Smooth muscle cell of the brain vasculature (primary cell): ENCODE data around the gene HNMT.
"Not testable (repeated sequence)": the region's sequence is repeated elsewhere in the genome, so short reads cannot be mapped to it uniquely, and the experiment has no call there.

ENCODE experiments used
- DNase-seq: peaks from one replicate; pipeline ENCODE4 v3.0.0-alpha.2; 2012; ENCODE audit warnings: low read depth, low spot score

Gene HNMT

DNA sequence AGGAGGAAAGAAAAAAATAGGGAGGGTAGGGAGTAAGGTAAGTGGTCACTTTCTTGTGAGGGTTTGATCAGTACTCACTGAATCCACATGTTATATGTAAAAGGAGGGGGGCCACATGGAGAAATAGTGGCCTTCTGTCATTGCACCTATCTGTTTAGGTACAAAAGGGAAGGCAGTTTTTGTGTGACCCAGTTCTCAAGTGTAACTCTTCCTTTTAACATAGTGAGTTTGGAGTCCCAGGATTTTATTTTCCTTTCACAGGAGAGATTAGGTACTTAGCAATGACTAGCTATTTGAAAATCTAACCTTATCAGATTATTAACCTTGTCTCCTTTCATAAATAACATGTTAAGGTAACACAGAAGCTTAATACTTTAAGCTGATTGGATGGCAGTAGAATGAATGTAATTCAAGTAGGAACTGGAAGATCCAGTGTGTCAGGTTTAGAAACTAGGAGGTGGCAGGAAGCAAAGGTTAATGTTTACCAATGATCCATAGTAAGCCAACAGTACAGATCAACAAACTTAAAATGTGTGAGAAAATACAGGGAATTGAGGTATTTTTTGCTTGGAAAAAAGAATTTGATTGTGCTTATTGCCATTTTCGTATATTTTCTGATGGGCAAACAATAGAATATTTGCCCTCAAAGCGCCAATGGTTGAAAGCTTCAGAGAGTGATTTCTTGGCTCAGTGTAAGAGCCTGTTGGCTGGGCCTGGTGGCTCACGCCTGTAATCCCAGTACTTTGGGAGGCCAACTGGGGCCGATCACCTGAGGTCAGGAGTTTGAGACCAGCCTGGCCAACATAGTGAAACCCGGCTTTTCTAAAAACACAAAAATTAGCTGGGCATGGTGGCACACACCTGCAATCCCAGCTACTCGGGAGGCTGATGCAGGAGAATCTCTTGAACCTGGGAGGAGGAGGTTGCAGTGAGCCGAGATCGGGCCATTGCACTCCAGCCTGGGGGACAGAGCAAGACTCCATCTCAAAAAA is 11.3 kb downstream of the HNMT start:
- DNase-seq, result no peak

DNA sequence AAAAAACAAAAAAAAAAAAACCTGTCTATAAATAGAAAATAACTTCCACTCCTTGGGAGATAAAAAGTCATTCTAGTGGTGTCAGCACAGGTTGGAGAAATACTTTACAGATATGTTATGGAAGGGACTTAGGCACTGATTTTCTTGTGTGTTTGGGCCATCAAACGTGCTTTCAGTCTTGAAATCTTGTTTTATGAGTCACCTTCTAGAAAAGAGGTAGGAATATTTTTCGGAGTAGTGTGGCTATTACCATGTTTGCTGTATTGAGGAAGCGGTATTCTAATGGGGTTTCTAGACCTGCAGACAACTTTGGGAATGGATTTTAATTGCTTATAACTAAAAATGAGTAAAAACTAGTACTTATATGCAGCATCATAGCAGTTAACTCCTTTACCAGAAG is 12.0 kb downstream of the HNMT start:
- no peak for DNase-seq

DNA sequence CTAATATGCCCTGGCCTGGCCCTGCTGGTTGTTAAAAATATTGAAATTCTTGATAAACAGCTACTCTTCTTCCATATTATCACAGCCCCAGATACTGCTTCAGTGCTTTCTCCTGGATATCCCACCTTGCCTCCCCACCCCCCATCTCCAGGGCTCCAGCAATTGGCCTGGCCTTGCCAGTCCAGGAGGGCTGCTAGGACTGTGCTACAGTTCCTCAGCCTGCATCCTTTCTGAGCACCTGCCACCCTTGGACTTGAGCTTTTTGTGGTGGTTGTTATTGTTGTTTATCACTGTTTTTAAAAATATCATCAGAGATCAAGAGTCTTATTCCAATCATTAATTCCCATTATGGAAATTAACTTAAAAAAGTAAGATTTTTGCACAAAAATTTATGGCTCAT is 13.5 kb downstream of the HNMT start:
- no peak for DNase-seq

DNA sequence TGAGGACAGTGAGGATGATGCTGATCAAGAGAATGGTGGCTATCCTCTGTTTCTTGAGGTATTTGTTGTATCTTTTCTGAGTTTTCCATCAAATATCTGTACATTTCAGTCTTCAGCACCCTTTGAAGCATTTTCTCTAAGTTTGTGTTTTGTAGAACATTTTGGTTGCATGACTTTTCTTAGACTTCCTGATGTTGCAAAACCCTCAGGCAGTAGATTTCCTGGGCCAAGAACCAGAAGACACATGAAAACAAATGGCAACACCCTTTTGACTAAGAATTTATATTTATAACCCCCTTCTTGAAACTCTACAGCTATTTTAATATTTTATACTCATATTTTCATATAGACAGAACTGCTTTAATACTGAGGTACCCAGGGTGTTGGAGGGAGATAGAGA is 16.2 kb downstream of the HNMT start:
- no peak for DNase-seq

DNA sequence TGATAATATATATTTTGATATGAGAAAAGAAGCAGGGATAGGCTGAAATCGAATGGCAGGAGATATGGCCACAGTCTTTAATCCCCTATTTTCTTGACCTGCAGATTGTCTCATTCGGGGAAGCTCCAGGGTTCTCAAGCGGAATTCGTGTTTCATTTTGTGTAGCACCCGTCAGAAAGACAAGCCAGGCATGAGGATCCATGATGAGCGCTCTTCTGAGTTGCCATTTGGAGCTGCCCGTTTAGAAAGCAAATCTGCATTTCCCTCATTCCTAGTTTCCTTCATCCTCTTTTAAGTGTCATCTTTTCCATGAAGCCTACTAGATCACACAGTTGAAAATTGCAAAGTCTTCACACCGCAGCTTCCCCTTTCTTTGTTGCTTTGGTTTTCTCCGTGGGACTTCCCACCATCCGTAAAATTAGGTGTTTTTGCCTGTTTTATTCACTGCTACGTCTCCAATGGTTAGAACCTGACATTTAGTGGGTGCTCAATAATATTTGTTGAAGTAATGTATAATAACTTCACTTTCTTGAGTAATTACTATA is 16.9 kb downstream of the HNMT start:
- DNase-seq, result no peak

DNA sequence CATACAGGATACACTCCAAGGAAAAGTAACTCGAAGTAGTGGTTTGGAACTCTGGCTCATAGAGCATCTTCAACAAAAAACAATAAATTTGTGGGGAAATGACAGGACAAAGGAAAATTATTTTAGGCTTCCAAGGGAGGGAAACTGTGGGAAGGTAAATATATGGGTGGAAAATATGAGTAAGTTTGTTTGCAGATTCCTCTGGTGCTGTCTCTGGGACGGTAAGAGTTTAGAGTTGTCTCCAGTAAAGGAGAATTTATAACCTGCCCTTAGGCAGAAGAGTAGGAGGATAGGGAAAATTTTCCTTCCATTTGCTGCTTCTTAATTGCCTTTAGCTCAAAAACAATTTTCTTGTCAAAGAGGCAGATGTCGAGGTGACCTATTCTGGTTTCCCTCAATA is 19.3 kb downstream of the HNMT start:
- no peak for DNase-seq

DNA sequence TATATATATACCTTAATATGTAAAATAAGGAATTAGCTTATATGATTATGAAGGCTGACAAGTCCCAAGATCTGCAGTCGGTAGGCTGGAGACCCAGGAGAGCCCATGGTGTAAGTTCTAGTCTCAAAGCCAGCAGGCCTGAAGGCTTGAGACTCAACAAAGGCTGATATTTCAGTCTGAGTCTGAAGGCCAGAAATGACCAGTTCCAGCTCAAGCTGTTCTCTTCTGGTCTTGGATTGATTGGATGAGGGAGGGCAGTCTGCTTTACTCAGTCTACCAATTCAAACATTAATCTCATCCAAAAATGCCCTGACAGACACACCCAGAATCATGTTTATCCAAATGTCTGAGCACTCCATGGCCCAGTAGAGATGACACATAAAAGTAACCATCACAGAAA is 22.0 kb downstream of the HNMT start:
- no peak for DNase-seq

DNA sequence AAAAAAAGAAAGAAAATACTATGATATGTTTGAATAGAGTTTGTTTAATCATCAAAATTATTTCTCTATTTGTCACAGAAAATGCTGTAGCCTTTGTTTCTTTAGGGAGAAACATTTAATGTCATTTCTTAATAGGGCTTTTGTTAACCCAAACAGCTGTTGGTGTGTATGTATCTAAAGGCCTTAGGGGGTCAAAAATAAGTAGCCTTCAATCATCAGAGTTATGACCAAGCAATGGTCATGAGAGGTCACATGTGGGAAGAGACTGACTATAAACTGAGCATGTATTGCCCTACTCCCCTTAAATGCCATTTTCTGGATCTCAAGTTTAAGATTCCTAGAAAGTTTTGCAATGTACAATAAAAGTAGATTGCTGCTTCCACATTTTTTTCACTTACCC is 22.7 kb downstream of the HNMT start:
- DNase-seq, result no peak

DNA sequence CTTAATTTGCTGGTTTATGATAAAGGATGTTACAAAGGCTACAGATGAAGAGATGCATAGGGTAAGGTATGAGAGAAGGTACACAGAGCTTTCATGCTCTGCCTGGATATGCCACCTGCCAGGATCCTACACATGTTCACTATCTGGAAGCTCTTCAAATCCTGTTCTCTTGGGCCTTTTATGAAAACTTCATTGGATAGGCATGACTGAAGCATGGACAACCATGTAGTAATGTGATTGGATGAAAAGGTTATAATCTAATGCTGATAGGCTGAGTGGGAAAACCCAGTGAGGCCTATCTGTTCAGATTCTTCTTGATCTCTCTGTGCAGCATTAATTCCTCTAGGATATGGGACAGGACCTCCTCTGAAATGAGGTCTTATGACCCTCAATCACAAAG is 26.8 kb downstream of the HNMT start:
- no peak for DNase-seq

DNA sequence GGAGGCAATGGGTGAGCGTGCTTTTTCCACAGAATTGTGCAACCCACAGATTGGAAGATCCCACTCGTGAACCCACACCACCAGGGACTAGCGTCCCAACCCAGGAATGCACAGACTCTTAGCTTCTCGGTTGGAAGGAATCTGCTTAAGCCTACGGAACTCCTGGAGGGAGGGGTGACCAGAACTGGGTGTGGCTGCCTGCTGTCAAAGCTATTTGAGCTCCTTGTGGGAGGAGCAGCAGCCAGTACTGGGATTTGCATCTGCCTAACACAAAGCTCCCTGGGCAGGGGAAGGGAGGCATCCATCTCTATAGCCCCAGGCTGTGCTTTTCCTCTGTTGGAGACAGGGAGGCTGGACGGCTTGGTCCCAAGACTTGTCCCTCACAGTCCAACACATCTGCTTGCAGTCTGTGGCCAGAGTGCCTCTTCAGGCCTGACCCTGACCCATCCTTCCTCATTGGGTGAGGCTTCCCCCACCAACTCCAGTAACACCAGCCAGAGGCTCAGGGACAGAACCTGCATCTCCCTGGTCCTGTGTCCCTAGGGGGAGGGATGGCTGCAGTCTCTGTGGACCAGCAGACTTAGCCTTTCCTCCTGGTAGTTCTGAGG is 27.9 kb downstream of the HNMT start:
- no peak for DNase-seq

DNA sequence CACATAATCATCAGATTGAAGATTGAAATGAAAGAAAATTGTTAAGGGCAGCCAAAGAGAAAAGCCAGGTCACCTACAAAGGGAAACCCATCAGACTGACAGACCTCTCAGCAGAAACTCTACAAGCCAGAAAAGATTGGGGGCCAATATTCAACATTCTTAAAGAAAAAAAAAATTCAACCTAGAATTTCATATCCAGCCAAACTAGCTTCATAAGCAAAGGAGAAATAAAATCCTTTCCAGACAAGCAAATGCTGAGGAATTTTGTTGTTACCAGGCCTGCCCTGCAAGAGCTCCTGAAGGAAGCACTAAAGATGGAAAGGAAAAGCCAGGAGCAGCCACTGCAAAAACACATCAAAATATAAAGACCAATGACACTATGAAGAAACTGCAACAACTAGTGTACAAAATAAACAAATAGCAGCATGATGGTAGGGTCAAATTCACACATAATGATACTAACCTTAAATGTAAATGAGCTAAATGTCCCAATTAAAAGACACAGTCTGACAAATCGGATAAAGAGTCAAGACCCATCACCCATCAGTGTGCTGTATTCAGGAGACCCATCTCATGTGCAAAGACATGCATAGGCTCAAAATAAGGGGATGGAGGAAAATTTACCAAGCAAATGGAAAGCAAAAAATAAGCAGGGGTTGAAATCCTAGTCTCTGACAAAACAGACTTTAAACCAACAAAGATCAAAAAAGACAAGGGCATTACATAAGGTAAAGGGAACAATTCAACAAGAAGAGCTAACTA is 29.6 kb downstream of the HNMT start:
- not testable (repeated sequence) for DNase-seq

DNA sequence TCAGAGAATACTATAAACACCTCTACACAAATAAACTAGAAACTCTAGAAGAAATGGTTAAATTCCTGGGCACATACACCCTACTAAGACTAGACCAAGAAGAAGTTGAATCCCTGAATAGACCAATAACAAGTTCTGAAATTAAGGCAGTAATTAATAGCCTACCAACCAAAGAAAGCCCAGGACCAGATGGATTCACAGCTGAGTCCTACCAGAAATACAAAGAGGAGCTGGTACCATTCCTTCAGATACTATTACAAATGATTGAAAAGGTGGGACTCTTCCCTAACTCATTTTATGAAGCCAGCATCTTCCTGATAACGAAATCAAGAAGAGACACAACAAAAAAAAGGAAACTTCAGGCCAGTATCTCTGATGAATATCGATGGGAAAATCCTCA is 31.1 kb downstream of the HNMT start:
- not testable (repeated sequence) for DNase-seq

DNA sequence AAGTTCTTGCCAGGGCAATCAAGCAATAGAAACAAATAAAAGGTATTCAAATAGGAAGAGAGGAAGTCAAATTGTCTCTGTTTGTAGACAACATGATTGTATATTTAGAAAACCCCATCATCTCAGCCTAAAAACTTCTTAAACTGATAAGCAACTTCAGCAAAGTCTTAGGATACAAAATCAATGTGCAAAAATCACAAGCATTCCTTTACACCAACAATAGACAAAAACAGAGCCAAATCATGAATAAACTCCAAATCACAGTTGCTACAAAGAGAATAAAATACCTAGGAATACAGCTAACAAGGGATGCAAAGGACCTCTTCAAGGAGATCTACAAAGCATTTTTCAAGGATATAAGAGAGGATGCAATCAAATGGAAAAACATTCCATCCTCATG is 31.9 kb downstream of the HNMT start:
- DNase-seq, result not testable (repeated sequence)

DNA sequence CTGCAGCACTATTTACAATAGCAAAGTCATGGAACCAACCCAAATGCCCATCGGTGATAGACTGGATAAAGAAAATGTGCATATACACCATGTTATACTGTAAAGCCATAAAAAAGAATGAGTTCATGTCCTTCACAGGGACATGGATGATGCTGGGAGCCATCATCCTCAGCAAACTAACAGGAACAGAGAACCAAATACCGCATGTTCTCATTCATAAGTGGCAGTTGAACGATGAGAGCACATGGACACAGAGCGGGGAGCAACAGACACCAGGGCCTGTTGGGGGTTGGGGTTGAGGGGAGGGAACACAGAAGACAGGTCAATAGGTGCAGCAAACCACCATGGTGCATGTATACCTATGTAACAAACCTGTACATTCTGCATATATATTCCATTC is 33.5 kb downstream of the HNMT start:
- DNase-seq, result no peak

DNA sequence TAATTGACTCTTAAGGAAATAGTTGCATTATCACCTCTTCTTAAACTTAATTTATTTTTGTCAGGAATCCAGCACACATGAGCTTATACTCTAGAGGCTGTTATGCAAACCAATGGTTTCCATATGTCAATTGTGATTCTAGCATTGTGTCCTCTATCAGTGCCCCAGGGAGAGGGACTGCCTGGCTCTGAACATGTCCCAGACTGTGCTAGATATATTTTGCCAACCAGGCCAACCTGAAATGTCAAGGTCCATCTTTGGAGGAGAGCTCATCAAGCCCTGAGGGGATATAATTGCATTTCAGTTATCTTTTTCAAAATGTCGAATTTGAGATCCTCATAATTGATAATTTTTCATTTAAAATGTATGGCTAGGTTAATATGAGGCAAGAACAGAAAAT is 34.2 kb downstream of the HNMT start:
- DNase-seq, result no peak

DNA sequence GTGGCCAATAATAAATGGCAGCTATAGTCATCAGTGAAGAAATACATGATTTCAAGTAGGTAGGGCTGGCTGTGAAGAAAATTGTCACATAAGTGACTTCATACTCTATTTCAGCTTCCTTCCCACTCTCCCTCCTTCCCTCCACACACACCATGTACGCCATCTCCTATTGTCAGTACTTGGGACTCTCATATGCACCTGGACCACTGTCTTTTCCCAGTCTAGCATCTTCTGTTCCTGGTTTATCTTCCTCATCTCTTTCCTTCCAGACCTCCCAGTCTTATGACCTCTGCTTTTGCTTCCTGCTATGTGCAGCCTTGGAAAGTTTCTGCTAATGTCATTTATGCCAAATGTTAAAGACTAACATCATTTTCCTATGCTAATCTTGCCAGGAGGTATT is 35.0 kb downstream of the HNMT start:
- DNase-seq, result no peak

DNA sequence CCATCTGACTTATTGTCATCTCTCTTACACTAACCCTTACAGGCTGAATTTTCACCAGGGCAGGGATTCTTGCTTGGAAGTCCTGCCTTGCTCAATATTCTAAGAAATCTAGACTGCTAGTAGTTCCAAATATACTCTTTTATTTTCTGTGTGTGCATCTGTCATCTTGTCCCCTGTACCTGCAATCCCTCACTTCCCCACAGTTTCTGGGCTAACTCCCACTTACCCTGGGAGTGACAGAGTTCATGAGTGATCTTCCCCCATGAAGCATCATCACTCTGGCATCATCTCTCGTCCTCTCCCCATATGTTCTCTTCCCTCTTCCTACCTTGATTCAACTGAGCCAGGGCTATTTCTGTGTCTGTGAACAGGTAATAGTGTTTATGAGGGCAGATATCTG is 35.7 kb downstream of the HNMT start:
- no peak for DNase-seq

DNA sequence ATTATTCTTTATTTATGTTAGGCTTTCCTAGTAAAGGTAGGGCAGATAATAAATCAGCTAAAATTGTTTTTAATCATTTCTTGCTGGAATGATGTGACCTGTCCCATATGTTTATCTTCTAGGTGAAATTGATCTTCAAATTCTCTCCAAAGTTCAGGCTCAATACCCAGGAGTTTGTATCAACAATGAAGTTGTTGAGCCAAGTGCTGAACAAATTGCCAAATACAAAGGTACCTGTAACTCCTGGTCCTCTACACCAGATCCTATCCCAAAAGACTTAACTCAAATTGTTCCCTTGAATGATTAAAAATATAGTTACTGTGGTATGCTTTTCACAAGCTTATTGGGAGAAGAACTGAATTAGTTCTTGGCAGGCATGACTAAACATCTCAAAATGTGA is 36.5 kb downstream of the HNMT start:
- DNase-seq, result no peak

DNA sequence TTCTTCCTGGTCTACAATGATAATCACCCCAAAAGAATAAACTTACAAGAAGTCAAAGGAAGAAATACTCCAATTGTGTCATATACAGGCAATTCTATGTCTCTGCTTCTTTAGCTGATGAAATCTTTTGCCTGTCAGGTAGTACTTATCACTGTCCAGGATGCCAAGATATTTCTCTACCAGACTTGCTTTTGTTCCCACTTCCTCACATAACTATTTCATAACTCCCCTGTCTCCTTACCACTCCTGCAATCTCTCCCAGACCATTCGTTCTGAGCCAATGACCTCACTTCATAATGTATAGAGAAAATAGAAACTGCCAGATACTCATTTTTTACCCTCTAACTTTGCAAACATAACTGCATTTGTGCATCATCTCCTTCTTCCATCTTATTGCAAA is 39.1 kb downstream of the HNMT start:
- DNase-seq, result no peak

DNA sequence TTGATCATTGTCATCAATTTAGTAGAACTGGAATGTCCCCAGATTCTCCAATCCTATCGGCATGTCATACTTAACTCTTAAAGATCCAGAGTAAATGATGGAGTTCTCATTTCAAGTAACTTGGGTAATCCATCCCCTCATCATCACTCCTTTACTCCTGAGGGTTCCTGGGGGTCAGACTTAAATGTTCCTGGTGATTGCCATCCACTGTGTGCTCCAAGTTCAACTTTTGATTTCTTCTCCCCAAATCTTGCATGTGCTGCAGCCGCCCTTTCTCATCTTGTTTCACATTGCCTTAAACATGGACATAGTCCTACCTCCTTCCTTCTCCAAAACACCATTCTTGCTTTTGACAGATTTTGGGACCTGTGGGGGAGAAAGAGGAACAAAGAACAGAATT is 43.2 kb downstream of the HNMT start:
- no peak for DNase-seq

DNA sequence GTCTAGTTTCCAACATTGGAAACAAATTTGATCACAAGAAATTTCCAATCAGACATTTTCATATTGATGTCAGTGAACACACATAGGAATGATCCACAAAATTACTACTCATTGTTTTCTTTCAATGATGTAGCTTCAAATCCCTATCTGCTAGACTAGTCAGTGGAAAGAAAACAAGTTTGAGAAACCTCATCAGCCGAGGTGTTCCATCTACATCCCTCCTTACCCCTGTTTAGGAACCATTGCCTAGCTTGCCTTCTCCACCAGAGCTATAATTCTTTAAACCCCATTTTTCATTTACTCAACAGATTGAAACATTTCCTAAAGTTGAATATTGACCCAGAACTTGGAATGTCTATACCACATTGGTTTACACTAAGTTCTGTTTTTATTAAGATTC is 45.3 kb downstream of the HNMT start:
- DNase-seq, result no peak

DNA sequence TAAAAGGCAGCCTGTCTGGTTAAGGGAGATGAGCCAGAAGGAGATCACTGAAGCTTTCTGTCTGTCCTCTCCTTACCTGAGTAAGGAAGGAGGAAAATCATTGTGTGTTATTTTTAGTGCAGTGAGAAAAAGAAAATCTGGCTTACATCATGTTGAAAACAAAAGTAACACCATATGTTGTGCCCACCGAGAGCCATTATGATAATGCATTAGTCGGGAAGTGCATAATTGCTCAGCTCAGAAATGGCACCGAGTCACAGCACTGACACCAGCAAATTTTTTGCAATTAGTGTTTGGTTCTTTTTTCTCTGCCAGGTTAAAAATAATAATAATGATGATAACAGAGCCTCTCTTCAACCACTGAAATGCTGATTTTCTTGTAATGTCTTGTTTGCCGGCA is 46.6 kb downstream of the HNMT start:
- DNase-seq, result no peak
